Uterus (tissue), 2 donors: ENCODE measurements around the gene AGBL1.

Experiments used
- CTCF ChIP-seq, 4 experiments: fragments of 200-600 bp in 2 of 4; fragments of 450-650 bp in 2 of 4; sonication (generic) in 2 of 4; IDR thresholded peaks; one replicate each; pipeline ENCODE4 v1.5.1; 2016 to 2019; ENCODE audit warnings: antibody characterized with exemption in 4 of 4, mild to moderate bottlenecking in 2 of 4, moderate library complexity in 1 of 4
- POLR2A ChIP-seq, 2 donors: fragments of 450-650 bp; IDR thresholded peaks; one replicate each; pipeline ENCODE4 v1.6.1; 2016; ENCODE audit warnings: antibody characterized with exemption in 2 of 2, mild to moderate bottlenecking in 1 of 2, moderate library complexity in 1 of 2

DNA sequence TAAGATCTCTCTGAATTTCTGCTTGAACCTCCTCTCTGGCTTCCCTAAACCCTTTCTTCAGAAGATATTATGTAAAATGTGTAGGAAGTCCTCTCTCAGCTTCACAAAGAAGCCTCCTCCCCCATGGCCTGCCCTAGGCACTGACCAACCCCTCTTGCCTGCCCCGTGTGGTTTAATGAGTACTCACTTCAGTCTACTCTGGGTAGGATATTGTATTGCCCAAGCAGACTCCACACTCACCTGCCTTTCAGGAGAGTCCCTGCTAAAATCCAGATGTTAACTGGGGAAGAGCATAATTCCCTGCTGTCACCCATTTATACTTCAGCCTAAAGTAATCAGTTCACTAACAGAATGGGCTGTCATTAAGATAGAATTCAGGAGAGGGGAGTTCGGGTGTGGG, 2.6 kb upstream of the AGBL1 start:
- TF ChIP-seq POLR2A (IDR thresholded peaks at IDR 0.05), result no peak
- no peak for TF ChIP-seq CTCF (IDR thresholded peaks at IDR 0.05)
